WERI-Rb-1 (cell line): ENCODE results near the gene LSR.

ENCODE experiments used
- DNase-seq: peaks from one replicate; pipeline ENCODE4 v3.0.0-alpha.2; 2020
- H3K27ac ChIP-seq: fragments of 250-450 bp; sonication (Bioruptor Pico); 2 replicates; pipeline ENCODE4 v1.5.1; 2020; ENCODE audit warnings: mild to moderate bottlenecking, moderate library complexity
- H3K27me3 ChIP-seq: fragments of 250-450 bp; sonication (Bioruptor Pico); 2 replicates; pipeline ENCODE4 v1.5.1; 2021; ENCODE audit warnings: mild to moderate bottlenecking, low read depth, moderate library complexity; ENCODE audit not compliant: insufficient read depth, severe bottlenecking
- H3K36me3 ChIP-seq: fragments of 250-450 bp; sonication (Bioruptor Pico); 2 replicates; pipeline ENCODE4 v1.5.1; 2020; ENCODE audit warnings: mild to moderate bottlenecking, moderate library complexity
- H3K4me3 ChIP-seq: 2 replicates; pipeline ENCODE4 v1.5.1; 2011; ENCODE audit warnings: low read depth, mild to moderate bottlenecking, control low read depth, low read length
- H3K9me3 ChIP-seq: fragments of 250-450 bp; sonication (Bioruptor Pico); 2 replicates; pipeline ENCODE4 v1.5.1; 2021; ENCODE audit warnings: mild to moderate bottlenecking, moderate library complexity; ENCODE audit not compliant: severe bottlenecking
- CTCF ChIP-seq: IDR thresholded peaks from 2 replicates; pipeline ENCODE4 v1.5.1; 2011; ENCODE audit warnings: low read depth, mild to moderate bottlenecking, control low read depth, inconsistent platforms, low read length

Gene LSR

GRCh38 chr19:35265900-35266519 lies 17.2 kb downstream of the LSR start:
- Histone ChIP-seq H3K9me3 (no peaks in the 10 kb centered on the region), H3K27ac (no peak overlapping the region; the same call in 1 of the 2 replicates), H3K4me3 (no peak overlapping the region), H3K27me3 (no peaks in the 10 kb centered on the region), H3K36me3 (peaks cover 75% of the 10 kb centered on the region)
- TF ChIP-seq CTCF: no peak
- DNase-seq: peak; percentile 10

GRCh38 chr19:35266520-35267352 lies 17.9 kb downstream of the LSR start:
- no peaks in the 10 kb centered on the region for H3K9me3 ChIP-seq
- H3K4me3 ChIP-seq: peak overlapping the region; percentile 69
- H3K27me3 ChIP-seq: no peaks in the 10 kb centered on the region
- H3K27ac ChIP-seq: peak overlapping the region; percentile 89
- no peak for TF ChIP-seq CTCF
- DNase-seq: no peak
- peaks cover 76% of the 10 kb centered on the region for H3K36me3 ChIP-seq

GRCh38 chr19:35267353-35267817 lies 18.6 kb downstream of the LSR start:
- no peak for TF ChIP-seq CTCF
- Histone ChIP-seq H3K27ac (peak overlapping the region; percentile 89), H3K36me3 (peaks cover 78% of the 10 kb centered on the region), H3K9me3 (no peaks in the 10 kb centered on the region), H3K4me3 (peak overlapping the region; percentile 69), H3K27me3 (no peaks in the 10 kb centered on the region)
- peak; percentile 35 for DNase-seq

- Histone ChIP-seq H3K9me3 (no peaks in the 10 kb centered on the region), H3K27ac (peak overlapping the region; percentile 89), H3K4me3 (peak overlapping the region; percentile 69), H3K27me3 (no peaks in the 10 kb centered on the region), H3K36me3 (peaks cover 75% of the 10 kb centered on the region)
- DNase-seq: peak; percentile 71
- TF ChIP-seq CTCF: no peak
Measured at GRCh38 chr19:35267818-35268535, 19.2 kb downstream of the LSR start.

GRCh38 chr19:35268536-35269437 lies 20.0 kb downstream of the LSR start, which contains the start of gene USF2:
TSS of gene USF2 (plus strand) at chr19:35268962. CDS start at chr19:35269102, 140 bp downstream.
- Histone ChIP-seq H3K27ac (peak within 1 kb of the TSS; percentile 96), H3K27me3 (no peaks in the 10 kb centered on the region), H3K9me3 (no peaks in the 10 kb centered on the region), H3K4me3 (peak within 1 kb of the TSS; percentile 69), H3K36me3 (peaks cover 74% of the 10 kb centered on the region)
- peak; percentile 76 for DNase-seq
- TF ChIP-seq CTCF: no peak
